ENCODE measurements around the gene CTNNA1.

- TF ChIP-seq ZNF274 (IDR thresholded peaks at IDR 0.05; ENCODE audit: low read depth, low read length) = no peak
- TF ChIP-seq SUZ12 (IDR thresholded peaks at IDR 0.05; ENCODE audit: extremely low read depth, insufficient read depth, insufficient read length) = no peak
Measured at GRCh38 chr5:138903130-138903775, 150.0 kb downstream of the CTNNA1 start.
